IMR-90 (cell line): Measurements from ENCODE around the gene NKAIN4. TPM values are rescaled to one million over a fixed set of nuclear protein-coding genes. Genes with fewer than 3 reads are reported as not detected.

Source experiments
- ATAC-seq: fragments of 200-7000 bp; cut with Tn5 transposase; 2 replicates; pipeline ENCODE4 v1.9.1; 2020; ENCODE audit warnings: low read depth, mild to moderate bottlenecking, moderate library complexity
- BruUV-seq: library from RNA; stranded (reverse); fragments of 400-500 nt; replicated peaks from 2 replicates; lab custom pipeline; 2021; lab: Mats Ljungman, UMichigan
- CTCF ChIA-PET: fragments of 300-600 bp; formaldehyde crosslinking; extraction: SDS; loops from one replicate; lab custom pipeline; 2021; ENCODE audit warnings: antibody characterized with exemption; lab: Yijun Ruan, JAX
- POLR2A ChIA-PET: fragments of 300-600 bp; sonication (Branson Sonifier 250); formaldehyde crosslinking; loops from one replicate; lab custom pipeline; 2022; ENCODE audit warnings: antibody characterized with exemption; ENCODE audit not compliant: unreplicated experiment; lab: Charles Lee
- DNase-seq: peaks from one replicate; pipeline ENCODE4 v3.0.0; 2013
- H2AFZ ChIP-seq: replicated peaks from 2 replicates; pipeline ENCODE3; 2013; ENCODE audit warnings: low read length, mild to moderate bottlenecking; ENCODE audit not compliant: poor library complexity
- H2AK5ac ChIP-seq: 2 replicates; pipeline ENCODE4 v1.6.1; 2013; ENCODE audit warnings: low read depth, low read length, inconsistent platforms
- H2AK9ac ChIP-seq: replicated peaks from 2 replicates; pipeline ENCODE3; 2013; ENCODE audit warnings: mild to moderate bottlenecking, low read depth, low read length, moderate library complexity; ENCODE audit not compliant: poor library complexity
- H2BK120ac ChIP-seq: 2 replicates; pipeline ENCODE4 v1.6.1; 2013; ENCODE audit warnings: low read depth, low read length, inconsistent platforms
- H2BK15ac ChIP-seq: 3 replicates; pipeline ENCODE4 v1.6.1; 2013; ENCODE audit warnings: low read depth, low read length, inconsistent platforms
- H2BK20ac ChIP-seq: 2 replicates; pipeline ENCODE4 v1.6.1; 2013; ENCODE audit warnings: low read depth, mild to moderate bottlenecking, inconsistent platforms, low read length, moderate library complexity
- H2BK5ac ChIP-seq: 2 replicates; pipeline ENCODE4 v1.6.1; 2013; ENCODE audit warnings: mild to moderate bottlenecking, low read depth, low read length, inconsistent platforms; ENCODE audit not compliant: poor library complexity, severe bottlenecking
- H3K14ac ChIP-seq: replicated peaks from 2 replicates; pipeline ENCODE4 v1.6.1; 2013; ENCODE audit warnings: low read depth, low read length, inconsistent platforms
- H3K18ac ChIP-seq: 2 replicates; pipeline ENCODE4 v1.6.1; 2013; ENCODE audit warnings: low read depth, low read length, control low read depth
- H3K23ac ChIP-seq: 2 replicates; pipeline ENCODE4 v1.6.1; 2013; ENCODE audit warnings: low read depth, low read length, inconsistent platforms
- H3K27ac ChIP-seq: 2 replicates; pipeline ENCODE4 v1.5.1; 2013; ENCODE audit warnings: mild to moderate bottlenecking, control low read depth, low read length; ENCODE audit not compliant: insufficient read depth
- H3K27me3 ChIP-seq: 2 replicates; pipeline ENCODE4 v1.6.1; 2013; ENCODE audit warnings: low read length; ENCODE audit not compliant: control insufficient read depth, insufficient read depth
- H3K36me3 ChIP-seq: 2 replicates; pipeline ENCODE4 v1.6.1; 2013; ENCODE audit warnings: low read length, mixed read lengths; ENCODE audit not compliant: control insufficient read depth, insufficient read depth
- H3K4ac ChIP-seq: 2 replicates; pipeline ENCODE4 v1.6.1; 2013; ENCODE audit warnings: low read depth, low read length, inconsistent platforms
- H3K4me1 ChIP-seq: 2 replicates; pipeline ENCODE4 v1.6.1; 2013; ENCODE audit warnings: low read length, mixed read lengths; ENCODE audit not compliant: control insufficient read depth, insufficient read depth
- H3K4me2 ChIP-seq: 2 replicates; pipeline ENCODE4 v1.6.1; 2013; ENCODE audit warnings: low read depth, mild to moderate bottlenecking, control low read depth, low read length, moderate library complexity
- H3K4me3 ChIP-seq: 2 replicates; pipeline ENCODE4 v1.5.1; 2013; ENCODE audit warnings: low read depth, mild to moderate bottlenecking, control low read depth, low read length, moderate library complexity; ENCODE audit not compliant: insufficient read depth
- H3K56ac ChIP-seq: 2 replicates; pipeline ENCODE4 v1.6.1; 2013; ENCODE audit warnings: low read length, inconsistent platforms; ENCODE audit not compliant: insufficient read depth; ENCODE audit errors: extremely low read depth
- H3K79me1 ChIP-seq, 2 experiments: 2 replicates each; pipeline ENCODE4 v1.6.1; 2013; ENCODE audit warnings: low read length in 2 of 2, inconsistent platforms in 1 of 2, low read depth in 1 of 2
- H3K9ac ChIP-seq: 2 replicates; pipeline ENCODE4 v1.6.1; 2013; ENCODE audit warnings: low read depth, low read length, control low read depth
- H3K9me1 ChIP-seq: 2 replicates; pipeline ENCODE4 v1.6.1; 2013; ENCODE audit warnings: low read length, inconsistent platforms; ENCODE audit not compliant: insufficient read depth
- H3K9me3 ChIP-seq: 2 replicates; pipeline ENCODE4 v1.6.1; 2013; ENCODE audit warnings: low read length; ENCODE audit not compliant: control insufficient read depth, insufficient read depth
- H4K20me1 ChIP-seq: 2 replicates; pipeline ENCODE4 v1.6.1; 2013; ENCODE audit warnings: low read length, inconsistent platforms; ENCODE audit not compliant: insufficient read depth
- H4K5ac ChIP-seq: 2 replicates; pipeline ENCODE4 v1.6.1; 2013; ENCODE audit warnings: mild to moderate bottlenecking, low read depth, low read length, control low read depth
- H4K8ac ChIP-seq, 2 experiments: 2 replicates each; pipeline ENCODE4 v1.6.1; 2013; ENCODE audit warnings: low read depth in 2 of 2, low read length in 2 of 2, control low read depth in 1 of 2, inconsistent platforms in 1 of 2
- H4K91ac ChIP-seq: 2 replicates; pipeline ENCODE4 v1.6.1; 2013; ENCODE audit warnings: low read depth, low read length, inconsistent platforms; ENCODE audit not compliant: insufficient read depth
- BHLHE40 ChIP-seq: fragments of 150-350 bp; IDR thresholded peaks from 2 replicates; pipeline ENCODE4 v1.6.1; 2016; ENCODE audit warnings: mild to moderate bottlenecking, low read depth, low read length
- CEBPB ChIP-seq: IDR thresholded peaks from 2 replicates; pipeline ENCODE4 v1.6.1; 2012; ENCODE audit warnings: low read depth, low read length, improper control_type of control experiment
- MAZ ChIP-seq: IDR thresholded peaks from 2 replicates; pipeline ENCODE4 v1.6.1; 2012; ENCODE audit warnings: low read depth, mild to moderate bottlenecking, low read length, improper control_type of control experiment, moderate library complexity, borderline replicate concordance
- RAD21 ChIP-seq: IDR thresholded peaks from 2 replicates; pipeline ENCODE4 v1.6.1; 2012; ENCODE audit warnings: low read length, improper control_type of control experiment
- RCOR1 ChIP-seq: IDR thresholded peaks from 2 replicates; pipeline ENCODE4 v1.6.1; 2012; ENCODE audit warnings: mild to moderate bottlenecking, low read length, improper control_type of control experiment; ENCODE audit not compliant: insufficient replicate concordance
- SMC3 ChIP-seq: fragments of 150-350 bp; IDR thresholded peaks from 2 replicates; pipeline ENCODE4 v1.6.1; 2016; ENCODE audit warnings: low read depth, mild to moderate bottlenecking, antibody characterized with exemption, low read length, moderate library complexity
- WGBS, 2 experiments: methylation state at CpG; one replicate each; pipeline versions ENCODE4 v1.1.5 to v1.1.7; 2013; ENCODE audit warnings: missing lambda C conversion rate in 2 of 2; ENCODE audit not compliant: insufficient read length in 1 of 2; ENCODE audit errors: extremely low coverage in 2 of 2; 5-methylcytosine and 5-hydroxymethylcytosine counted together
- dilution Hi-C: fragments of 300-500 bp; cut with HindIII; formaldehyde crosslinking; loops from one replicate; pipeline ENCODE4 v1.14.3; 2018; ENCODE audit warnings: low sequenced_read_pairs; ENCODE audit not compliant: unreplicated experiment
- in situ Hi-C: fragments of 300-500 bp; cut with MboI; formaldehyde crosslinking; loops from 3 replicates; pipeline ENCODE4 v1.14.3; 2019; ENCODE audit warnings: low sequenced_read_pairs, inconsistent platforms, mixed read lengths
- intact Hi-C: fragments of 100-400 bp; cut with micrococcal nuclease; formaldehyde crosslinking; loops from 2 replicates; pipeline ENCODE4 v1.10.0; 2022
- polyA plus RNA-seq, 3 experiments: library from polyadenylated mRNA; depleted of rRNA; stranded (reverse); fragments of >200 nt; gene quantifications; 2 replicates each; pipeline ENCODE4 v1.2.3, GENCODE V29; 2012; ENCODE audit warnings: low replicate concordance in 1 of 3
- total RNA-seq: library from RNA; depleted of rRNA; stranded (reverse); fragments of >200 nt; gene quantifications from 2 replicates; pipeline ENCODE4 v1.2.3, GENCODE V29; 2012
- TF ChIP-seq, protein P1 (sequence below): fragments of 150-350 bp; IDR thresholded peaks from 2 replicates; pipeline ENCODE4 v1.6.1; 2017; ENCODE audit warnings: mild to moderate bottlenecking, antibody characterized with exemption, low read length, low read depth

Gene NKAIN4
- total and polyA plus RNA-seq, 2 of the 4 experiments (the other 2 are of a cell fraction): not detected

DNA sequence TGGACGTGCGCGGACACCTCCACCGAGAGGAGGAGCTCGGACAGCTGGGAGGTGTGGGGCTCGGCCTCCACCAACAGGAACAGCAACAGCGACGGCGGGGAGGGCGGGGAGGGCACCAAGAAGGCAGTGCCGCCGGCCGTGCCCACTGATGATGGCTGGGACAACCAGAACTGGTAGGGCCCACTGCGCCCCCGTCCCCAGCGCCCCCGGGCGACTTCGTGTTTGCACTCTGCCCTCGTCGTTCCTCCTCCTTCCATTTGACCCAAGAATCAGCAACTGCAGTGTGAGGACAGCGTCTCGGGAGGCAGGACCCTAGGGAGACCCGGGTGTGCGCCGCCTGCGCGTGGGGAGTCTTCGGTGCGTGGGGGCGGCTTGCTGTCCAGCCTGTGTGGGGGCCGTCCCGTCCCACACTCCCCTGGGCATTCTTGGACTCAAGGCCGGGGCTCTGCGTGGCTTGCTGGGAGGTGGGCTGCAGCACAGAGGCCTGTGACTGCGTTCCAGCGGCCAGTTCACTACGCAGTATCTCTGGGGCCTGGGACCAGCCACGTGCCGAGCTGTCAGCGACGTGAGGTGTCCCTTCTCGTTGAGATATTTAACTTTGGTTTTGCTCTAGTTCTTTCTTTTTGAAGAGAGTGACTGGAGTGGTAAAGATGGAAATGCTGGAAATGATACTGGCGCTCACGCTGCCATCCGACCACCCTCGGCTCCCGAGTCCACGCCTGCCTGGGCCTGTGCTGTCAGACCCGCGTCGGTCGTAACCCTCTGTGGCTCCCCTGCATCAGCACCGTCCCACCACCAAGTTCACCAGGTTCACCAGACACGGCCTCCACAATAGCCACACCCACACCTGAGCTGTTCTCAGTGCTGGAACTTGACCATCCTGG, 33.7 kb upstream of the NKAIN4 start:
- H3K4me1 ChIP-seq: no peaks in the 10 kb centered on the region
- in situ Hi-C loops: no loop called here

More for the DNA sequence above, 33.7 kb upstream of the NKAIN4 start:
- Histone ChIP-seq H3K4ac (no peak overlapping the region), H4K20me1 (peaks cover 62% of the 10 kb centered on the region), H3K14ac (no peak overlapping the region), H3K27ac (no peak overlapping the region), H2AK9ac (no peak overlapping the region), H3K27me3 (no peaks in the 10 kb centered on the region), H3K79me1 (peaks cover 0 to 17% of the 10 kb centered on the region in 2 experiments; a peak in 1 of 4 replicates), H2BK15ac (no peak overlapping the region), H4K91ac (no peak overlapping the region), H3K9me3 (no peaks in the 10 kb centered on the region), H3K4me3 (no peak overlapping the region), H3K36me3 (peaks cover 58% of the 10 kb centered on the region), H4K8ac (no peak overlapping the region), H4K5ac (no peak overlapping the region), H2AK5ac (no peak overlapping the region), H3K9me1 (no peaks in the 10 kb centered on the region), H2AFZ (no peak overlapping the region), H3K4me2 (no peak overlapping the region), H2BK20ac (no peak overlapping the region), H2BK5ac (no peak overlapping the region), H3K23ac (no peak overlapping the region), H2BK120ac (no peak overlapping the region), H3K56ac (no peak overlapping the region), H3K9ac (no peak overlapping the region), H3K18ac (no peak overlapping the region)
- no peak for DNase-seq
- POLR2A ChIA-PET: no interaction called here
- ATAC-seq: no peak
- intact Hi-C loops: no loop called here
- dilution Hi-C loops: no loop called here
- no TSS peak for BruUV-seq
- CTCF ChIA-PET: no interaction called here
- 84% methylated on average over 30 of the region's 55 CpGs; no CpG with 5 or more reads in 1 of the 2 experiments for WGBS, 2 experiments
- TF ChIP-seq, protein P1, sequence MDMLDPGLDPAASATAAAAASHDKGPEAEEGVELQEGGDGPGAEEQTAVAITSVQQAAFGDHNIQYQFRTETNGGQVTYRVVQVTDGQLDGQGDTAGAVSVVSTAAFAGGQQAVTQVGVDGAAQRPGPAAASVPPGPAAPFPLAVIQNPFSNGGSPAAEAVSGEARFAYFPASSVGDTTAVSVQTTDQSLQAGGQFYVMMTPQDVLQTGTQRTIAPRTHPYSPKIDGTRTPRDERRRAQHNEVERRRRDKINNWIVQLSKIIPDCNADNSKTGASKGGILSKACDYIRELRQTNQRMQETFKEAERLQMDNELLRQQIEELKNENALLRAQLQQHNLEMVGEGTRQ: no peak
- TF ChIP-seq SMC3: no peak
- TF ChIP-seq CEBPB: no peak
- no peak for TF ChIP-seq RAD21
- TF ChIP-seq MAZ: no peak
- no peak for TF ChIP-seq BHLHE40
- TF ChIP-seq RCOR1: no peak
